Testis (tissue), 2 donors: ENCODE measurements around the gene CDON.

ENCODE experiments used
- CTCF ChIP-seq, 3 experiments: fragments of 450-650 bp in 2 of 3; fragments of 200-600 bp in 1 of 3; sonication (generic) in 1 of 3; IDR thresholded peaks; one replicate each; pipeline ENCODE4 v1.5.1; 2016 to 2019; ENCODE audit warnings: antibody characterized with exemption in 3 of 3, mild to moderate bottlenecking in 2 of 3, moderate library complexity in 1 of 3
- POLR2A ChIP-seq: fragments of 450-650 bp; IDR thresholded peaks from one replicate; pipeline ENCODE4 v1.6.1; 2017; ENCODE audit warnings: antibody characterized with exemption, mild to moderate bottlenecking, moderate library complexity

- TF ChIP-seq CTCF (IDR thresholded peaks at IDR 0.05), result no peak
- no peak for TF ChIP-seq POLR2A
Observed at GRCh38 chr11:125933030-125933813, 129.4 kb downstream of the CDON start.
